ENCODE data around the gene KCNK6.

- TF ChIP-seq CTCF (IDR thresholded peaks at IDR 0.05) (no peak), POLR2A (IDR thresholded peaks at IDR 0.05) (peak; percentile 52)
These were observed 54.9 kb downstream of the KCNK6 start, which contains the start of gene PSMD8 for GRCh38 chr19:38374332-38375097.
